BLaER1 (cell line): ENCODE results near the gene PRKAG1.

Source experiments
- H3K27ac ChIP-seq: shearing (Covaris generic); formaldehyde crosslinking; 2 replicates; pipeline ENCODE4 v1.8.1; 2022
- H3K27me3 ChIP-seq: shearing (Covaris generic); formaldehyde crosslinking; 2 replicates; pipeline ENCODE4 v1.8.1; 2022
- H3K36me3 ChIP-seq: shearing (Covaris generic); formaldehyde crosslinking; 2 replicates; pipeline ENCODE4 v1.8.1; 2022
- H3K4me1 ChIP-seq: shearing (Covaris generic); formaldehyde crosslinking; 2 replicates; pipeline ENCODE4 v1.8.1; 2022
- H3K4me2 ChIP-seq: shearing (Covaris generic); formaldehyde crosslinking; 2 replicates; pipeline ENCODE4 v1.8.1; 2022
- H3K4me3 ChIP-seq: shearing (Covaris generic); formaldehyde crosslinking; 2 replicates; pipeline ENCODE4 v1.8.1; 2022
- H3K9ac ChIP-seq: shearing (Covaris generic); formaldehyde crosslinking; 2 replicates; pipeline ENCODE4 v1.8.1; 2022
- H3K9me3 ChIP-seq: shearing (Covaris generic); formaldehyde crosslinking; 2 replicates; pipeline ENCODE4 v1.8.1; 2022
- H4K20me1 ChIP-seq: shearing (Covaris generic); formaldehyde crosslinking; 2 replicates; pipeline ENCODE4 v1.8.1; 2022
- Cebpa-rat ChIP-seq: shearing (Covaris generic); IDR thresholded peaks from 2 replicates; pipeline ENCODE4 v1.8.1; 2022

The PRKAG1 gene

GRCh38 chr12:48969833-48970701, 48.5 kb downstream of the PRKAG1 start:
- Histone ChIP-seq H3K4me1 (peaks cover 45% of the 10 kb centered on the region), H3K36me3 (no peaks in the 10 kb centered on the region), H3K4me3 (0 out of 2 replicates have a peak overlapping the region, but pooled peaks have one; percentile 13), H4K20me1 (peaks cover 68% of the 10 kb centered on the region), H3K27me3 (peaks cover 99% of the 10 kb centered on the region), H3K9ac (no peak overlapping the region), H3K27ac (no peak overlapping the region), H3K9me3 (peaks cover 9% of the 10 kb centered on the region; the same call in 1 of the 2 replicates), H3K4me2 (peak overlapping the region; percentile 36; the same call in 1 of the 2 replicates)
- TF ChIP-seq Cebpa-rat: no peak

- H3K4me2 ChIP-seq: peak overlapping the region; percentile 36; the same call in 1 of the 2 replicates
- H3K27ac ChIP-seq: no peak overlapping the region
- H3K9ac ChIP-seq: no peak overlapping the region
- no peaks in the 10 kb centered on the region for H3K36me3 ChIP-seq
- no peak for TF ChIP-seq Cebpa-rat
- H4K20me1 ChIP-seq: peaks cover 65% of the 10 kb centered on the region
- H3K4me3 ChIP-seq: 0 out of 2 replicates have a peak overlapping the region, but pooled peaks have one; percentile 13
- peaks cover 9% of the 10 kb centered on the region; the same call in 1 of the 2 replicates for H3K9me3 ChIP-seq
- H3K27me3 ChIP-seq: peaks cover 94% of the 10 kb centered on the region
- H3K4me1 ChIP-seq: peaks cover 45% of the 10 kb centered on the region
These were observed 49.3 kb downstream of the PRKAG1 start for GRCh38 chr12:48969160-48969771.

GRCh38 chr12:48968467-48968866, 50.1 kb downstream of the PRKAG1 start:
- no peak for TF ChIP-seq Cebpa-rat
- Histone ChIP-seq H3K4me1 (peaks cover 45% of the 10 kb centered on the region), H3K27me3 (peaks cover 86% of the 10 kb centered on the region), H4K20me1 (peaks cover 57% of the 10 kb centered on the region), H3K27ac (no peak overlapping the region), H3K36me3 (no peaks in the 10 kb centered on the region), H3K4me2 (no peak overlapping the region), H3K9ac (no peak overlapping the region), H3K9me3 (0 out of 2 replicates have a peak, but pooled peaks cover under 1% of the 10 kb centered on the region), H3K4me3 (no peak overlapping the region)

GRCh38 chr12:48967991-48968390, 50.6 kb downstream of the PRKAG1 start:
- no peak overlapping the region for H3K27ac ChIP-seq
- H3K4me1 ChIP-seq: peaks cover 45% of the 10 kb centered on the region
- no peaks in the 10 kb centered on the region for H3K9me3 ChIP-seq
- no peak overlapping the region for H3K4me2 ChIP-seq
- peaks cover 52% of the 10 kb centered on the region for H4K20me1 ChIP-seq
- no peaks in the 10 kb centered on the region for H3K36me3 ChIP-seq
- TF ChIP-seq Cebpa-rat: no peak
- no peak overlapping the region for H3K4me3 ChIP-seq
- H3K27me3 ChIP-seq: peaks cover 82% of the 10 kb centered on the region
- H3K9ac ChIP-seq: no peak overlapping the region

GRCh38 chr12:48966177-48966895, 52.2 kb downstream of the PRKAG1 start:
- Histone ChIP-seq H3K9ac (no peak overlapping the region), H4K20me1 (peaks cover 36% of the 10 kb centered on the region), H3K4me1 (peaks cover 29% of the 10 kb centered on the region), H3K4me3 (no peak overlapping the region), H3K36me3 (no peaks in the 10 kb centered on the region), H3K9me3 (no peaks in the 10 kb centered on the region), H3K27ac (no peak overlapping the region), H3K27me3 (peaks cover 65% of the 10 kb centered on the region), H3K4me2 (peak overlapping the region; percentile 37)
- TF ChIP-seq Cebpa-rat: no peak

- Histone ChIP-seq H3K27ac (no peak overlapping the region), H3K9ac (no peak overlapping the region), H3K4me1 (peaks cover 23% of the 10 kb centered on the region), H3K4me2 (0 out of 2 replicates have a peak overlapping the region, but pooled peaks have one; percentile 37), H4K20me1 (peaks cover 26% of the 10 kb centered on the region), H3K36me3 (no peaks in the 10 kb centered on the region), H3K27me3 (peaks cover 55% of the 10 kb centered on the region), H3K4me3 (no peak overlapping the region), H3K9me3 (no peaks in the 10 kb centered on the region)
- no peak for TF ChIP-seq Cebpa-rat
These were observed 53.2 kb downstream of the PRKAG1 start for GRCh38 chr12:48965298-48965838.

- Histone ChIP-seq H4K20me1 (no peaks in the 10 kb centered on the region), H3K4me3 (no peak overlapping the region), H3K4me1 (peaks cover 18% of the 10 kb centered on the region), H3K9me3 (no peaks in the 10 kb centered on the region), H3K4me2 (no peak overlapping the region), H3K36me3 (no peaks in the 10 kb centered on the region), H3K27me3 (peaks cover 20% of the 10 kb centered on the region), H3K9ac (no peak overlapping the region), H3K27ac (no peak overlapping the region)
- TF ChIP-seq Cebpa-rat: no peak
These were observed 56.8 kb downstream of the PRKAG1 start for GRCh38 chr12:48961801-48962200.

GRCh38 chr12:48961331-48961730, 57.2 kb downstream of the PRKAG1 start:
- Histone ChIP-seq H3K9ac (no peak overlapping the region), H3K27ac (no peak overlapping the region), H3K4me1 (peaks cover 17% of the 10 kb centered on the region), H4K20me1 (peaks cover 3% of the 10 kb centered on the region; the same call in 1 of the 2 replicates), H3K4me3 (no peak overlapping the region), H3K36me3 (no peaks in the 10 kb centered on the region), H3K9me3 (no peaks in the 10 kb centered on the region), H3K4me2 (no peak overlapping the region), H3K27me3 (peaks cover 16% of the 10 kb centered on the region)
- TF ChIP-seq Cebpa-rat: no peak

GRCh38 chr12:48960834-48961233, 57.7 kb downstream of the PRKAG1 start:
- Histone ChIP-seq H3K4me1 (peaks cover 18% of the 10 kb centered on the region), H3K9me3 (no peaks in the 10 kb centered on the region), H3K4me3 (no peak overlapping the region), H4K20me1 (peaks cover 8% of the 10 kb centered on the region), H3K36me3 (0 out of 2 replicates have a peak, but pooled peaks cover under 1% of the 10 kb centered on the region), H3K27me3 (peaks cover 11% of the 10 kb centered on the region), H3K4me2 (no peak overlapping the region), H3K27ac (no peak overlapping the region), H3K9ac (no peak overlapping the region)
- TF ChIP-seq Cebpa-rat: no peak
